Activated CD8-positive, alpha-beta memory T cell treated with anti-CD3 and anti-CD28 coated beads, Interleukin-2, amount 50 U/mL, for 24 hours (primary cell): ENCODE measurements around the gene TOMM40L.

Source experiments
- DNase-seq: peaks from one replicate; pipeline ENCODE4 v3.0.0-alpha.2; 2020; ENCODE audit errors: extremely low read depth

The TOMM40L gene

DNA sequence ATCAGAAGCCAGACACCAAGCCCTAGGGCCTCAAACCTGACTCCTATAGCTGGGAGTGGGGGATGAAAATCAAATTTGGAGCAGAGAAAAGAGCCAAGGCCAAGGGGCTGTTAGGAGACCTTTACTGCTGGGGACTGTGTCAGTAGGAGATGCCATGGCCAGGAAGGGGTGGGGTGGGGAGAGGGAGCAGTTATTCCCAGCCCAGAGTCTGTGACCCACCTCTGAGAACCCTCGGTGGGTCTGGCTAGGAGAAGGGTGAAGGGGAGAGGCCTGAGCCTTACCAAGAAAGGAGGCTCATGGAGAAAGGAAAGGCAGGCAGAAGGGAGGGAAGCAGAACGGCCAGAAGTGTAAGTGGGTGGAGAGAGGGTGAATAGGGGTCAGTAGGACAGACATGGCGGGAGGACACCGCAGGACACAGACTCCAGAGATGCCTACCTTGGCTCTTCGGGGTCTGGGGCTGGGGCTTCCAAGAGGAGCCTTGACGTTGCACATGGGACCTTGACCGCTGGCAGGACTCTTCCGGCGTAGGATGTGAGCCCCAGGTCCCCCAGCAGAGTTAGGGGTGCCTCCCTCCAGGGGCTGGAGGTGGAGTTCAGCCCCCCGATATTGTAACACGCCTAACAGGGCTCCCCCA, 28.2 kb upstream of the TOMM40L start:
- DNase-seq, result no peak

DNA sequence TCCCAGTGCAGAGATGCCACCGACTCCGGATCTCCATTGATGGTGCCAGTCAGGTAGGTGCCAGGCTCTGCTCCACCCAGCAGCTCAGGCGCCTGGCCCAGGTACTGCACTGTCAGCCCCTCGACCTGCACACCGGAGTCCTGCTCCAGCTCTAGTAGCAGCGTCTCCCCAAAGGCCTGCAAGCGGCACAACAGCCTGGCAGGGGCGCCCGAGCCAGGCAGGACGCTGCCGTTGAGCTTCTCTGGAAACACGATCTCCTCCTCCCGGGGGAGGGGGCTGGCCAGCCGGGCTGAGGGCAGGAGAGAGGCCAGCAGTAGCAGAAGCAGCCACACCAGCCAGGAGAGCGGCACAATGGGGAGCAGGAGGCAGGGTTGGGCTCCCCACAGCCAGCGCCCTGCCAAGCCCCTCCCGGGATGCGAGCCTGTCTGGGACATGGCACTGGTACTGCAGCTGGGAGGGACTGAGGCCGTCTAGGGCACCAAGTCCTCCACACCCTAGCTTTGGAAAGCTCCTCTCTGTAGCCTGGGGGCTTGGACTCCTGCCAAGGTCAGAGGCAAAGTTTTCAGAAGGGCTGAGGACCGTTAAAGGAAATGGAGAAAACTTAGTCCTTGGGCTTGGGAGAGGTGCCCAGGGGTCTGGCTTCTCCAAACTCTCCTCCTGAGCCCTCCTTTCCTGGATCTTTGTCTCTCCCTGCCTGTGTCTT, 27.5 kb upstream of the TOMM40L start:
- DNase-seq, result no peak

DNA sequence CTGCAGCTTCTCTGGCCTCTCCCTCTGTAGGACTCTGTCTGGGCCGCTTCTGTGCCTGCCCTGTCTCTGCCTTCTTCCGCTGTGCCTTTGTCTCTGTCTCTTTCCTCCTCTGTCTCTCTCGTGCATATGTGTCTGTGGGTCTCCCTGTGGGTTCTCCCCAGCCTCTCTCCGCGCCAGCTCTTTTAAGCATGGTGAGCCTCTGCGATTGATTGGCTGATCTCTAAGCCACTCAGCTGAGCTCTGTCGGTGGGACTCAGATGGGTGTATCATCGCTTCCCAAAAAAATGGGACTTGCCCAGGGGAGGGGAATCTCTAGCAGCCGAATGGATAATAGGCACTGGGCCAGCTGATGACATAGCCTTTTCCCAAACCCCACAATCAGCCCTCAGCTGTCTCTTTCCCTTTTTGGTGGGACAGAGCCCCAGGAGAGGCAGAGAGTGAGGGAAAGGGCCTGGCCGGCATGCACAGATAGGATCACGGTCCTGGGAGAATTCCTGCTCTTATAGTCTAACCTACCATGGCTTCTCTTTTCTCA, 26.9 kb upstream of the TOMM40L start, which contains the start of gene ADAMTS4:
TSS of gene ADAMTS4 (minus strand) at position 158 of the 535 bp plus-strand sequence. CDS start 427 bp downstream, outside the sequence.
- no peak for DNase-seq

DNA sequence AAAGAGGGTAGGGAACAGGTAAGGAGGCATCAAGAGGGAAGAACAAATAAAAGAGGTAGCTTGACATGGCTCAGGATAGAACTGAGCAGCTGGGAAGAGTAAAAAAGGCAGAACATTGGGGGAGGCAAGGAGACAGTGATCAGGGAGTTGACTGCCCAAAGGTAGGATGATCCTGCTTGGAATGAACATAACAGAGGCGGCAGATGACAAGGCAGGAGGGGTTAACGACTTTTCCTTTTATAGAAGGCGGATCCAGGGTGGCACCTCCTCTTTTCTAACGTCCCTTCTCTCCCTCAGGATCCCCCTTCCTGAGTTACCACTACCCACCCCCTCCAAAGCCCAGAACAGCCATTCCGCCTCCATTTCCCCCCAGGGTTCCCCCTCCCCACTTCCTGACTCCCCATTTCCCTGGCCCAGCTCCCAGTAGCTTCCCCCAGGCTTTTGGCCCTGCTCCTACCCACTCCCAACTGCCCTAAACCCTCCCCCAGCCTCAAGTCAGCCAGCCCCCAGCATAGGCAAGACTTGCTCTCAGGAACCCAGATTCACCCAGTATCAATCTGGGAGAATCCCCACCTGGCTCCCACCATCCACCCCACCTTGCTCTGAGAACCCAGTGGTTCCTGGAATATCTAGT, 26.2 kb upstream of the TOMM40L start:
- no peak for DNase-seq

DNA sequence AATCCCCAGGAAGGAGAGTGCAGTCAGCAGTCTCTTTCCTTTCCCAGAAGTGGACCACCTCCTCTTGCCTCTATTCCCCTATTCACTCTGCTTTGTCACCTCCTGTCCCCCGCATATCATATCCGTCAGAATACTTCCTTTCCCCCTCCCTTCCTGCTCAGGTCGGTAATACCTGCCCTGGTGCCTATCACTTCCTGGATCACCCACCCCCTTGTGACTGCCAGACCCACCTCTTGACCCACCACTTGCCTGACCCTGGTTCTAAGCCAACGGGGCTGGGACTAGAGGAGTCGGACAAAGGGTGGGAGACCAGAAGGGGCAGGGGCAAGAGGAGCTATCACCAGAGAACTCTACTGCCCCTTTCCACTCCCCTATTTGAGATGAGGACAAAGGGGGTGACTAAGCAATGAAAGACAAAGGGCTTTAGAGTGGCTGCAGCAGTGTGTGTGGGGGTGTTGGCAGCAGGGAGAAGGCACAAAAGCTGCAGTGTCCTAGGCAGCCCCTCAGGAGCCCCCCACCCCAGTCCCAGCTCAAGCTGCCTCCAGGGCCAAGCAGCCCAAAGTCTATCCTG, 25.4 kb upstream of the TOMM40L start:
- no peak for DNase-seq

DNA sequence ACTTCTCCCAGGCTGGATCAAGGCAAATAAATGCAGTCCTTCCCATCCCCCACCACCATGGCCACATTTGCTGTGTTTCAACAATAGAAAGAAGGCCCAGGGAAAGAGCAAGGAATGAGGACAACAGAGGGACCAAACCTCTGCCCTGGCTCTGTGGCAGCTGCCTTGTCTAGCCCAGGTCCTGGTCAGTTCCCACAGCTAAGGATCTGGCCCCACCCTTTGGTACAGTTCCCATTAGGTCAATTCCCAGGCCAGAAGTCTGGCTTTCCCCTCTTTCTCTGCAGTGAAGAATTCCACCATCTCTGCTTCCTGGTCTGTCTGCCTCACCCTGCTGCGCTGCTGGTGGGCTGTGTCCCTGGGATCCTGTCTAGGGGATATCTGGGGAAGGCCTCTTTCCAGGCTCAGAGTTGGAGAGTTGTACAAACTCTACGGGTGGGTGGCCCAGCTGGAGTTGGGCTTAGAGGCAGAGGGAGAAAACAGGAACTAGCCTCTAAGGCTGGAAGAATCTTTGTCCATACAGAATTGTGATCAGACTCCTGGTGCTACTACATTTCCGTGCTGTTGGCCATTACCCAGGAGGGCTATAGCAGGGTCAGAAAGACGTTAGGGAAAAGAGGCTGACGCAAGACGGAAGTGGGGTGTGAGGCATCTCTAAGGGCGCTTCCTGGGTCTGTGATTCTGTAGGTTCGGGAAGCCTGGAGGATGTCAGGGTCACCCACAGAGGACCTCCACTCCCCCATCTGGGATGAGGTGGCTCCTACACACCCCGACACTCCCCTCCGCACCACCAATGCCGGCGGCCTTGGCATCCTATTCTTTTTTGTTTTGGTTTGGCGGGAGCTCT, 24.6 kb upstream of the TOMM40L start:
- no peak for DNase-seq

DNA sequence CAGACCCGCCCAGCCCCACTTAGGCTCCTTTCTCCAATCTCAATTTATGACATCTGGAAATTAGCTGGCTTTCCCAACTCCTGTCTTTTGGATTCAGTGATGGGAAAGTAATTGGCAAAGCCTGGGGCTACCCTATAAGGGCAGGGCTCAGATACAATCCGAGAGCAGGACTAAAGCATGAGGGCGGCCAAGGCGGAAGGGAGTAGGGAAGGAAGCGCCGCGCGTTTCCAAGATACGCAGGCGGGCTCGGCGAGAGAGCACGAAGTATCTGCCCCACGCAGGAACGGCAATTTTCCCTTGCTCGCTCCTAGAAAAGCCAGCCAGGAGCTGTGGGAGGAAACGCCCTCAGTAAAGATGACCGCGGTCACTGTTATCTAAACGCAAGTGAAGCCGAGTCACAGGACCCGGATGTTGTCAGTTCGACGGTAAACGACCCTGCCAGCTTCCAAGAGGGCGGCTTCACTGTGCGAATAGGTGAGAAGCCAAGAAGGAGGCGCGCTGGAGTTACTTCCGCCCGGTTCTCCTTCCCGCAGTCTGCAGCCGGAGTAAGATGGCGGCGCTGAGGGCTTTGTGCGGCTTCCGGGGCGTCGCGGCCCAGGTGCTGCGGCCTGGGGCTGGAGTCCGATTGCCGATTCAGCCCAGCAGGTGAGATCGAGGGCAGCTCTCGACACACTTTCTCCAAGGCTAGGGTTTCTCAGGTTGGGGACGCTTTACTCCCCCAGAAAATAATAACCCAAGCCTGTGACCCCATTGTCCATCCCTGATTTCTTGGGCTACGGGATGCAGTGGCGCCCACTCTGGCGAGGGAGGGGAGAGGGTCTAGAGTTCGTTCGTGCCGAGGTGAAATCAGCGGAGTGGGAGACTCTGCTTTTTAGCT, 23.8 kb upstream of the TOMM40L start, which contains the start of gene NDUFS2:
TSS of gene NDUFS2 (plus strand) at position 532 of the 877 bp plus-strand sequence. CDS start at position 551, 19 bp downstream.
- DNase-seq, result peak; percentile 94

DNA sequence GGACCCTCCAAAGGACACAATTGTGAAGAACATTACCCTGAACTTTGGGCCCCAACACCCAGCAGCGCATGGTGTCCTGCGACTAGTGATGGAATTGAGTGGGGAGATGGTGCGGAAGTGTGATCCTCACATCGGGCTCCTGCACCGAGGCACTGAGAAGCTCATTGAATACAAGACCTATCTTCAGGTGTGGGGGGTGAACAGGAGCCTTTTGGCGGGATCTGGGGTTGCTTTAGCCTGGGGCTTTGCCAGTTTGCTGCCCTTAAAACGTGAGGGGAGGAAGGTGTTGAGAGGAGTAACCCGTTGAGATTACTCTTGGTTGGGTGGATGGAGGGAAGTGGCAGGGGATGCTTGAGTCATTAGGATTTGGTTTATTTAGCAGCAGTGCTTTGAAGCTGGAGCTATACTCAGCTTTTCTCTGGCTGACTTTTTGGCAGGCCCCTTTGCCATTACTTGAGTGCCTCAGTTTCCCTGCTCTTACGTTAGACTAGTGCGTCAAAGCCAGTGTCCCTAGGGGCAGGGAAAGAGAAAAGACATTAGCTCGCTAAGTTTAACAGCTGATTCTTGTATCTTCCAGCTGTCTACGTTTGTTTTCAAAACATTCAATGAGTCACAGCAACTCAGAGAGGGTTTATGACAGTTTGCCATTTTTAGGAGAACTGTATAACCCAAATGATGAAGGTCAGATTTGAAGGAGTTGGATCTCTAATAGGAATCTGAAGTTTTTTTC, 19.3 kb upstream of the TOMM40L start:
- DNase-seq, result no peak

DNA sequence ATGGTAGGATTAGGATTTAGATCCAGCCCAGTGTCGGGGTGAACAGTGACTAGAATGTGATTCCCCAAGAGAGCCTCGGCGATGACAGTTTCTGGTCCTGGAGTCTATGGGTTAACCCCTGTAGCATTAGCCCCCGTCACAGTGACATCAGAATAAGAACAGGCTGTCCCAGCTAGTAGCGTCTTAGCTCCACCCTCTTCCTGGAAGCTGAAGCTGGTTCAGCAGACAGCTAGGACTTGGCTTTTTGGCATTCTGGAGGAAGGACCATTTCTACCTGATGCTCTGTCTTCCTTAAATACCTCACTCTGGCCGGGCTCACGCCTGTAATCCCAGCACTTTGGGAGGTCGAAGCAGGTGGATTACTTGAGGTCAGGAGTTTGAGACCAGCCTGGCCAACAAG, 18.7 kb upstream of the TOMM40L start:
- DNase-seq, result no peak

DNA sequence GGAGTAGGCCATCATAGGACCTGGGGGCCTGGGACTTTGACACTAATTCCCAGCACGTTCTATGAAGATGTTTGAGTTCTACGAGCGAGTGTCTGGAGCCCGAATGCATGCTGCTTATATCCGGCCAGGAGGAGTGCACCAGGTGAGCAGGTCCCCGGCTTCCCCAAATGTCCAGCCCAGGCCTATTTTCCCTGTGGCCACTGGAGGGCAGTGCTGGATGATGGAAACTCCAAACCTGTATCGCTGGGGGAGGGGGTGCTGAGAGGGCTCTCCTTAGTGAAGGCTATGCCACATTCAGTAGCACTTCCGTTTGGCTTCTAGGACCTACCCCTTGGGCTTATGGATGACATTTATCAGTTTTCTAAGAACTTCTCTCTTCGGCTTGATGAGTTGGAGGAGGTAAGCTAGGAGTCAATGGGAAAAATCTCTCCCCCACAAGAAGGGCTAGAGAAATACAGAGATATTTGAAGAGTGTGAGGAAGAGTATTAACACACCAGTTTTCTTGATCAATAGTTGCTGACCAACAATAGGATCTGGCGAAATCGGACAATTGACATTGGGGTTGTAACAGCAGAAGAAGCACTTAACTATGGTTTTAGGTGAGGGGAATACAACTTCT, 16.0 kb upstream of the TOMM40L start:
- DNase-seq, result peak; percentile 42

DNA sequence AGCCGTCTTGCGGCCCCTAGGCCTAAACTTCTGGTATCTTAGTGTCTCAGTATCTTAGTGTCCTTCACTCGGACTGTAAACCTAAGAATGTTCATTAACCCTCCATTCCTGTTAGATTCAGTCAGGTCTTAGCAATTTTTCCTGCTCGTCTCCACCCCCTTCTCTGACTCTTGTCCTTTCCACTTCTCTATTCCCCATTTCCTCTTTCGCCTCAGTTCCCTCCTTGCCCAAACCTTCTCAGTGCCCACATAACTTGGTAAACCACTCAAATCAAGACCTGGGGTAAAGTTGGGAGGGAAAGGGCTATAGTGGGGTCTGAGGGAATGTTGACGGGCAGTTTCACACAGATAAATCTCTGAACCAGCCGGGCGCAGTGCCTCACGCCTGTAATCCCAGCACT, 11.5 kb upstream of the TOMM40L start:
- no peak for DNase-seq

DNA sequence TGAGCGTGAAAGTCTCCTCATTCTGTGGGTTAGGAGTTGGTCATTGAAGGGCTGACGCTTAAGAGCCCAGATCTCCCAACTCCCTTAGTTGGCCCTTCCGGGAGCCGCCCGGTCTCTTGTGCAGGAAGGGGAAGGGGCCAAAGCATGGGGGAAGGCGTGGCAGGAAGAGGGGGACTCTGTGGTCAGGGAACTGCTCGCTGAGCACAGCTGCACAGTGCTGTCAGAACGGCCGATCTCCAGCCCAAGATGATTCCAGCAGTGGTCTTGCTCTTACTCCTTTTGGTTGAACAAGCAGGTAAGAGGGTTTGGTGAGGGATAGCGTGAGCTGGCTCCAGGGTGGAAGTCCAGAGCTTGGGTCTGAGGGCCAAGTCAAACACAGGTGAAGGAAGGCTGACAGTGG, 10.8 kb upstream of the TOMM40L start, which contains the start of gene FCER1G:
TSS of gene FCER1G (plus strand) at position 220 of the 400 bp plus-strand sequence. CDS start at position 247, 27 bp downstream.
- DNase-seq, result no peak

DNA sequence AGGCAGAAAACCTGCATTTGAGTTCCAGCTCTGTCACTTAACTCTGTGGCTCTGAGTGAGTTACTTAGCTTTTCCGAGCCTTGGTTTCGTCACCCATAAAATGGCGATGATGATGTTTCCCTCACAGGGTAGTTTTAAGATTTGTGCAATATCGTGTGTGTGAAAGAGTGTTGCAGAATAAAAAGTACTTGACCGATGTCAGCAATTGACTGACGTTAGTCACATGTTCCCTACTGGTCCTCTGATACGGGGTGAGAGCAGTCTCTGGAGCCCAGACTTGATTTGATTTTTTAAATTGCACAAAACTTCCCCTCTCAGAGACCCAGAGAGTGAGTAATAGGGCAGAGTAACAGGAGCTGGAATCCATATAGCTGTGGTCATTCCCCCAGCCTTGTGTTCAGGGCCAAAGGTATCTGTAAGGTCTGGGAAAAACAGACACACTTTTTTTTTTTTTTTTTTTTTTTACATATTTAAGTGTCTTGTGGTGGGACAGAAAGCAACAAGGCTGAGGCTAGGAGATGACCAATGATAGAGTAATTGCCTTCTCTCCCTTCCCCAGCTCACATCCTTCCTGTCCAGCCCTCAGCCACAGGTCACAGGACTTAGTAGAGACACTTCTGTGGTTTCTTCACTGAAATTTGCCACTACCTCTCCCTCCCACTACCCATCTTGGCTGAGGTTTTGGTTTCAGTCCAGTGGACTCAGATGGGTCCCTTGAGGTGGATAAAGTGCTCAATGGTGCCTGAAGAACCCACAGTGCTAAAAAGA, 8.7 kb upstream of the TOMM40L start:
- DNase-seq, result no peak

DNA sequence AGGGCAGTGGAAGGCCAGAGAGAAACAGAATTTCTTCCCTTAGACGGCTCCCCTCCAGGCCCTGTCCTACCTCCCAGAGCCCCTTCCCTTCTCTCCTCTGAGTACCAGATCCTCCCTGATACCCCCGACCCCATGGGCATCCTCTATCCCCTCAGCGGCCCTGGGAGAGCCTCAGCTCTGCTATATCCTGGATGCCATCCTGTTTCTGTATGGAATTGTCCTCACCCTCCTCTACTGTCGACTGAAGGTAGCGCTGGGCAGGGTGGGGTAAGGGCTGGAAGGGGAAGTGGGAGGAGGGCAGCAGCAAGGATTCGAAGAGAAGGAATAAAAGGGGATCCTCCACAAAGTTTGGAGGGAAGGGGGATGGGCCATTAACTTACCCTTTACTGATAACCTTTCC, 8.0 kb upstream of the TOMM40L start:
- DNase-seq, result no peak

DNA sequence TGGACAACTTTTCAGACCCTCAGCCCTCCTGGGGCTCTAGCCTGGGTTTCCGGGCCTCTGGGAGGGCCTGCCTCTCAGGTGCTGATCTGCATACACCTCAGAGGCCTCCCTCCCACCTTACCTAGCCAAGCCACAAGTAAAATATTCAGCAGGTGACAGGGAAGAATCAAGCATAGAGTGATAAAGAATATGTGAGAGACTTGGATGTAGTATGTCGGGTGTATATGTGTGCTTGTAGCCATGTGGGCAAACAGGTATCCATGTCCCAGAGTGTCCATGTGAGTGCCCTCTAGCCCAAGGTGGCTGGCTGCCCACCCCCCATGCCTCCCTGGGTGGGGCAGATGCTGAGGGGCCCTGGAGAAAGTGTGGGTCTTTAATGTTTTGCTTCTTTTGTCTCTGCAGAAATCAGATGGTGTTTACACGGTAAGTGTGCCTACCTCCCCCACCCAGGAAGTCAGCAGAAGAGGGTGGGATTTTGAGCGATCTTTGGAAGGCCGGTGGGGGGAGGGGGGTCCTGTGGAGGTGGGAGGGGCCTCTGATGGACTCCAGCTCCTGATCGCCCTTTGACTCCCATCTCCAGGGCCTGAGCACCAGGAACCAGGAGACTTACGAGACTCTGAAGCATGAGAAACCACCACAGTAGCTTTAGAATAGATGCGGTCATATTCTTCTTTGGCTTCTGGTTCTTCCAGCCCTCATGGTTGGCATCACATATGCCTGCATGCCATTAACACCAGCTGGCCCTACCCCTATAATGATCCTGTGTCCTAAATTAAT, 7.4 kb upstream of the TOMM40L start:
- DNase-seq, result no peak

DNA sequence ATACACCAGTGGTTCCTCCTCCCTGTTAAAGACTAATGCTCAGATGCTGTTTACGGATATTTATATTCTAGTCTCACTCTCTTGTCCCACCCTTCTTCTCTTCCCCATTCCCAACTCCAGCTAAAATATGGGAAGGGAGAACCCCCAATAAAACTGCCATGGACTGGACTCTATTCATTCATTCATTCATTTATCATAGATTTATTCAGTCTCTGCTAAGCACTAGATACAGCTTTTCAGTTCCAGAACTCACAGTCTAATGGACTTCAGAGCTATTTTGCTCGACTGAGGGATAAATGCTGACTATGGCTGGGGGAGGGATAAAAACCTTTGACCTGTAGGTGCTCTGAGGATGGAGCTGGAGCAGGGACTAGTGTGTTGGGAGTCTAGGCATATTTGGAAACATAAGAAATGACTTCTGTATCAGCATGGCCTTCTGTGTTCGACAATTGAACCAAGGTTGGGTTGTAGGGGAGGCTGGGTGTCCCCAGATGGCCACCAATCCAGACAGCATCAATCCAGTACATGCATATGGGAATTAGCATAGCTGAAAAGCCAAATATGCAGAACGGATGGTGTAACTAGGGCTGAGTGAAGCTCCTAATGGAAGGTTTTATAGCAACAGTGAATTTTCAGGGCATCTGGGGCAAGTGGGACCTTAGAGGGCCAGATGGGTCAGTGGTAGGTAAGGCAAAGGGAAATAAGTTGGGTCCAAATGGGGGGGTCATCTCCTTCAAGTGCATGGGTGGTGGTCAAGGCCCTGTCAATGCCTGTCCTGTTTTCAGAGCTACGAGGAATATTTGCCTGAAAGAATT, 6.6 kb upstream of the TOMM40L start:
- no peak for DNase-seq

DNA sequence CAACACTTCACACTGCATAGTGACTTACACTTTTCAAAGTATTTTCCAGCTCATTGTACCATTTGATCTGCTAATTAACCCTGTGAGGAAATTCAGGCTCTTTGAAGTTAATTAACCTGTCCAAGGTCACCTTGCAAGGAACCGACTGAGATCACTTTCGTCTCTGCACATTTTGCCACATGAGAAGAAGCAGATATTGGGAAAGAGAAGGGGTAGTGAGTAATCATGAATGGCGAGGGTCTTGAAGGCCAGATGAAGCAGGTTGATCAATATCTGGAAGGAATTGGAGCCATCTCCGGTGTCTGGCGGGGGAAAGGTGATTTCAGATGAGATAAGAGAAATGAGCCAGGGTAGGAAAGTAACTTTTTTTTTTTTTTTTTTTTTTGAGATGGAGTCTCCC, 5.9 kb upstream of the TOMM40L start:
- no peak for DNase-seq
